Stimulated activated CD4-positive, alpha-beta T cell treated with anti-CD3 and anti-CD28 coated beads, Interleukin-15, amount 100 ng/mL, for 48 hours (primary cell): ENCODE measurements around the gene PTPRG.
A peak's percentile ranks its signal among the peaks of the same experiment; 100 is the strongest.

ENCODE experiments used
- DNase-seq, 2 donors: peaks; one replicate each; pipeline ENCODE4 v3.0.0-alpha.2; 2020; ENCODE audit warnings: low read depth in 2 of 2

PTPRG gene

GRCh38 chr3:61893840-61894566 is 332.6 kb downstream of the PTPRG start:
- DNase-seq, result no peak

- peak; percentile 26 to 27 for DNase-seq
Measured at GRCh38 chr3:61894988-61895935, 333.9 kb downstream of the PTPRG start.

- no peak for DNase-seq
Measured at GRCh38 chr3:61896251-61896650, 334.9 kb downstream of the PTPRG start.

- no peak for DNase-seq
Measured at GRCh38 chr3:61897848-61898247, 336.5 kb downstream of the PTPRG start.

- DNase-seq, result no peak
Measured at GRCh38 chr3:61899700-61900462, 338.5 kb downstream of the PTPRG start.

GRCh38 chr3:61901496-61901895 is 340.1 kb downstream of the PTPRG start:
- DNase-seq, result no peak

- DNase-seq, result no peak
Measured at GRCh38 chr3:61901986-61902385, 340.6 kb downstream of the PTPRG start.

- no peak for DNase-seq
Measured at GRCh38 chr3:61903074-61903473, 341.7 kb downstream of the PTPRG start.

- DNase-seq, result no peak
Measured at GRCh38 chr3:61903931-61904657, 342.7 kb downstream of the PTPRG start.

GRCh38 chr3:61907210-61907795 is 345.9 kb downstream of the PTPRG start:
- DNase-seq, result no peak

GRCh38 chr3:61908382-61908781 is 347.0 kb downstream of the PTPRG start:
- DNase-seq, result no peak

GRCh38 chr3:61910732-61911131 is 349.4 kb downstream of the PTPRG start:
- no peak for DNase-seq

GRCh38 chr3:61912158-61912557 is 350.8 kb downstream of the PTPRG start:
- no peak for DNase-seq

GRCh38 chr3:61913701-61914100 is 352.3 kb downstream of the PTPRG start:
- no peak for DNase-seq

- DNase-seq, result no peak
Measured at GRCh38 chr3:61914276-61914675, 352.9 kb downstream of the PTPRG start.

GRCh38 chr3:61915296-61915695 is 353.9 kb downstream of the PTPRG start:
- DNase-seq, result no peak

- DNase-seq, result no peak
Measured at GRCh38 chr3:61919371-61919770, 358.0 kb downstream of the PTPRG start.

- no peak for DNase-seq
Measured at GRCh38 chr3:61922118-61922517, 360.7 kb downstream of the PTPRG start.

GRCh38 chr3:61924090-61924735 is 362.8 kb downstream of the PTPRG start:
- no peak for DNase-seq

GRCh38 chr3:61924991-61925390 is 363.6 kb downstream of the PTPRG start:
- no peak for DNase-seq

GRCh38 chr3:61925721-61926120 is 364.4 kb downstream of the PTPRG start:
- DNase-seq, result no peak
